Uterus (tissue), 4 donors: ENCODE data around the gene KLHL17. TPM values are rescaled to one million over a fixed set of nuclear protein-coding genes. Genes with fewer than 3 reads are reported as not detected.

ENCODE experiments used
- DNase-seq, 2 donors: peaks; one replicate each; pipeline ENCODE4 v3.0.0-alpha.2; 2019 to 2020
- H3K27ac ChIP-seq, 2 donors: fragments of 200-600 bp; sonication (generic); 1 replicate in 1 of 2; 2 replicates in 1 of 2; pipeline ENCODE4 v1.5.1; 2016 to 2018
- H3K27me3 ChIP-seq, 2 donors: fragments of 200-600 bp; sonication (generic); one replicate each; pipeline ENCODE4 v1.5.1; 2018 to 2019; ENCODE audit warnings: control low read depth in 1 of 2
- H3K36me3 ChIP-seq, 2 donors: fragments of 200-600 bp; sonication (generic); one replicate each; pipeline ENCODE4 v1.5.1; 2019; ENCODE audit warnings: control low read depth in 1 of 2
- H3K4me1 ChIP-seq, 2 donors: fragments of 200-600 bp; sonication (generic); one replicate each; pipeline ENCODE4 v1.5.1; 2018 to 2019; ENCODE audit warnings: control low read depth in 1 of 2
- H3K4me3 ChIP-seq, 2 donors: fragments of 200-600 bp; sonication (generic); 1 replicate in 1 of 2; 2 replicates in 1 of 2; pipeline ENCODE4 v1.5.1; 2018 to 2019; ENCODE audit warnings: mild to moderate bottlenecking in 1 of 2
- H3K9me3 ChIP-seq, 2 donors: fragments of 200-600 bp; sonication (generic); one replicate each; pipeline ENCODE4 v1.5.1; 2019; ENCODE audit warnings: control low read depth in 1 of 2
- POLR2A ChIP-seq, 2 donors: fragments of 450-650 bp; IDR thresholded peaks; one replicate each; pipeline ENCODE4 v1.6.1; 2016; ENCODE audit warnings: antibody characterized with exemption in 2 of 2, mild to moderate bottlenecking in 1 of 2, moderate library complexity in 1 of 2
- intact Hi-C: fragments of 100-400 bp; cut with DNase I; formaldehyde crosslinking; loops from one replicate; pipeline ENCODE4 v1.15.1; 2023; ENCODE audit warnings: low total_unique reads
- total RNA-seq, 4 donors: library from RNA; depleted of rRNA in 3 of 4; stranded (reverse); fragments of >200 nt in 3 of 4; gene quantifications; one replicate each; pipeline versions ENCODE4 v1.1.0 to v1.2.4, GENCODE V29; 2014 to 2023
- TF ChIP-seq, protein P1 (sequence below), 4 experiments: fragments of 200-600 bp in 2 of 4; fragments of 450-650 bp in 2 of 4; sonication (generic) in 2 of 4; IDR thresholded peaks; one replicate each; pipeline ENCODE4 v1.5.1; 2016 to 2019; ENCODE audit warnings: antibody characterized with exemption in 4 of 4, mild to moderate bottlenecking in 2 of 4, moderate library complexity in 1 of 4
- donor health status: DM: yes; HTN: yes; CAD: no.

The KLHL17 gene
- total RNA-seq, 4 donors from 2014 or later: 1.8 to 15.3 (median 9.6) TPM

DNA sequence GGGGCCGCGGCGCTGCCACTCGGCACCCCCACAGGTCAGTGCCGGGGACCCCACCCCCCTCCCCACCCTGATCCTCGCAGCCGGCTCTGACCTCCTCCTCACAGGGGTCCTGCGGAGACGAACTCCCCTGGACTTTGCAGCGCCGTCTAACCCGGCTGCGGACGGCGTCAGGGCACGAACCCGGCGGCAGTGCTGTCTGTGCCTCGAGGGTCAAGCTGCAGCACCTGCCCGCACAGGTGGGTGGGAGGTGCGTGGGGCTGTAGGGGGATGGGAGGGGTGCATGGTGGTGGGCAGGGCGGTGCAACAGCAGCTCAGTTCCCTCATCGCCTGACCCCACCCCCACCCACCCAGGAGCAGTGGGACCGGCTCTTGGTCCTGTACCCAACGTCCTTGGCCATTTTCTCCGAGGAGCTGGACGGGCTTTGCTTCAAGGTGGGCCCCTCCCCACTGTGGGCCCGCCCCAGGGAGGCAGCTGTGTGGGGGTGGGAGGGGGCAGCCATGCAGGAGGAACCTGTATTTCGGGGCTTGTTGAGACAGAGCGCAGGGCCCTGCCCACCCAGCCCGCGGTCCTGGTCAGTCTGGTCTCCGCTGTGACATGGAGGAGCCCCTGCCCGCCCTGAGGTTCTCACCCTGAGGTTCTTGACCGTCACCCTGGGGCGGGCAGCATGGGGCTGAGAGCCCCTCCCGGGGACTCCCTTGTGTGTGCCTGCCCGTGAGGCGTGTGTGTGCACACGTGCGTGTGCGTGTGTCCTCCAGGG is 10.8 kb downstream of the KLHL17 start:
- H3K36me3 ChIP-seq: no peaks in the 10 kb centered on the region
- TF ChIP-seq, protein P1, sequence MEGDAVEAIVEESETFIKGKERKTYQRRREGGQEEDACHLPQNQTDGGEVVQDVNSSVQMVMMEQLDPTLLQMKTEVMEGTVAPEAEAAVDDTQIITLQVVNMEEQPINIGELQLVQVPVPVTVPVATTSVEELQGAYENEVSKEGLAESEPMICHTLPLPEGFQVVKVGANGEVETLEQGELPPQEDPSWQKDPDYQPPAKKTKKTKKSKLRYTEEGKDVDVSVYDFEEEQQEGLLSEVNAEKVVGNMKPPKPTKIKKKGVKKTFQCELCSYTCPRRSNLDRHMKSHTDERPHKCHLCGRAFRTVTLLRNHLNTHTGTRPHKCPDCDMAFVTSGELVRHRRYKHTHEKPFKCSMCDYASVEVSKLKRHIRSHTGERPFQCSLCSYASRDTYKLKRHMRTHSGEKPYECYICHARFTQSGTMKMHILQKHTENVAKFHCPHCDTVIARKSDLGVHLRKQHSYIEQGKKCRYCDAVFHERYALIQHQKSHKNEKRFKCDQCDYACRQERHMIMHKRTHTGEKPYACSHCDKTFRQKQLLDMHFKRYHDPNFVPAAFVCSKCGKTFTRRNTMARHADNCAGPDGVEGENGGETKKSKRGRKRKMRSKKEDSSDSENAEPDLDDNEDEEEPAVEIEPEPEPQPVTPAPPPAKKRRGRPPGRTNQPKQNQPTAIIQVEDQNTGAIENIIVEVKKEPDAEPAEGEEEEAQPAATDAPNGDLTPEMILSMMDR (IDR thresholded peaks at IDR 0.05): no peak
- TF ChIP-seq POLR2A (IDR thresholded peaks at IDR 0.05): no peak
- no peak for DNase-seq
- no peak overlapping the region for H3K4me3 ChIP-seq
- peaks cover 0 to 7% of the 10 kb centered on the region in 2 donors for H3K4me1 ChIP-seq
- intact Hi-C loops: loop anchor here (10.0 kb wide), 2 partner anchors 66 to 264 kb away; partner anchors contain the start of genes B3GALT6 and SDF4
- peaks cover 11 to 19% of the 10 kb centered on the region in 2 donors for H3K27me3 ChIP-seq
- H3K27ac ChIP-seq: no peak overlapping the region
- H3K9me3 ChIP-seq: no peaks in the 10 kb centered on the region

DNA sequence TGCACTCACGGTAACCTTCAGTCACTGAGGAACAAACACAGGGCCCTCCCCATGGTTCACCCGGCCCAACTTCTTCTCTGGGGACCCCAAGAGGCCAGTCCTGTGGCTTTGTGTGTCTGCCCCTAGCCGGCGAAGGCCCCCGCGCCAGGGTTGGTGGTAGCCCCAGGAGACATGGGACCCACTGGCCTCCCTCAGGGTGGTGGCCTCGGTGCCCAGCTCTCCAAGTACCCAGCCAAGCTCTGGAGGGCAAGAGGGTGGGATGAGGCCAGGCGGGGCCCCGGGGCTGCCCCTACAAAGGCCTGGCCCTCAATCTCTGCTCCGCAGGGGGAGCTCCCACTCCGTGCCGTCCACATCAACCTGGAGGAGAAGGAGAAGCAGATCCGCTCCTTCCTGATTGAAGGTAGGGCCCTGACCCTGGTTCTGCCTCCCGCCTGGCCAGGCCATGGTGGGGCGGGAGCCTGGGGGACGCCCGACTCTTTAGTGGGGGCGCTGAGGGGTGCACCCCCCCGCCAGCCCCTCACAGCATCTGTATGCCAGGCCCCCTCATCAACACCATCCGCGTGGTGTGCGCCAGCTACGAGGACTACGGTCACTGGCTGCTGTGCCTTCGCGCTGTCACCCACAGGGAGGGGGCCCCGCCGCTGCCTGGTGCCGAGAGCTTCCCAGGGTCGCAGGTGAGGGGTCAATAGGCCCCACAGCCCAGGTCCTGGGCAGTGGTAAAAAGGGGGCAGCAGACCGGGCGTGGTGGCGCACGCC is 11.5 kb downstream of the KLHL17 start:
- Histone ChIP-seq H3K27ac (no peak overlapping the region), H3K36me3 (no peaks in the 10 kb centered on the region), H3K4me1 (peaks cover 0 to 7% of the 10 kb centered on the region in 2 donors), H3K4me3 (no peak overlapping the region), H3K27me3 (peaks cover 14 to 19% of the 10 kb centered on the region in 2 donors), H3K9me3 (no peaks in the 10 kb centered on the region)
- intact Hi-C loops: loop anchor here (10.0 kb wide), 2 partner anchors 67 to 263 kb away; partner anchors contain the start of genes B3GALT6 and SDF4
- TF ChIP-seq, protein P1 (IDR thresholded peaks at IDR 0.05): no peak
- no peak for TF ChIP-seq POLR2A (IDR thresholded peaks at IDR 0.05)
- DNase-seq: no peak

GRCh38 chr1:972726-973458 is 12.5 kb downstream of the KLHL17 start:
- Histone ChIP-seq H3K4me1 (peaks cover 0 to 7% of the 10 kb centered on the region in 2 donors), H3K9me3 (no peaks in the 10 kb centered on the region), H3K36me3 (no peaks in the 10 kb centered on the region), H3K4me3 (no peak overlapping the region), H3K27me3 (peaks cover 14 to 19% of the 10 kb centered on the region in 2 donors), H3K27ac (no peak overlapping the region)
- intact Hi-C loops: loop anchor here (10.0 kb wide), 2 partner anchors 68 to 262 kb away; partner anchors contain the start of genes B3GALT6 and SDF4
- TF ChIP-seq, protein P1 (IDR thresholded peaks at IDR 0.05): no peak
- no peak for TF ChIP-seq POLR2A (IDR thresholded peaks at IDR 0.05)
- no peak for DNase-seq

DNA sequence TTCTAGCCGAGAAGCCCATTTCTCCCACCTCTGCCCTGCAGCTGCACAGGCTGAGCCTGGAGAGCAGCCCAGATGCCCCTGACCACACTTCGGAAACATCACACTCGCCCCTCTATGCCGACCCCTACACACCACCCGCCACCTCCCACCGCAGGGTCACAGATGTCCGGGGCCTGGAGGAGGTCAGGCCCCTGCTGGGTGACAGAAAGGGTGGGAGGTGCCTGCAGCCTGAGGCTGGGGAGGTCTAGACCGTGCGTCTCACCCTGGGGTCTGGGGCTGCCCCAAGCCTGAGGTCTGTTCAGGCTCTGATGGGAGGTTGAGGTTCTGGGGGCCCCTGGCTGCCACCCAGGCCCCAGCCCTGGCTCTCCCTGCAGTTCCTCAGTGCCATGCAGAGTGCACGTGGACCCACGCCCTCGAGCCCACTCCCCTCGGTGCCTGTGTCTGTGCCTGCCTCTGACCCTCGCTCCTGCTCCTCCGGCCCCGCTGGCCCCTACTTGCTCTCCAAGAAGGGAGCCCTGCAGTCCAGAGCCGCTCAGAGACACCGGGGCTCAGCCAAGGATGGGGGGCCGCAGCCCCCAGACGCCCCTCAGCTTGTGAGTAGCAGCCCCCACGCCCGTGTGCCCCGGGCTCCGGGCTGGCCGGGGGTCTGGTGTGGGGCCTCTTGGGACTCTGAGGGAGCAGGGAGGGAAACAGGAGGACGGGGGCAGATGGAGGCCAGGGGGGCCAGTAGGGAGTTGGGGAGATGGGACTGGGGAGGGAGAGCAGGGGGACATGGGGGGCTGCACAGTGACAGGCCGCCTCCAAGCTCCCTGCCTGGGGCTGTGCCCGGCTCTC is 13.3 kb downstream of the KLHL17 start:
- H3K27me3 ChIP-seq: peaks cover 14 to 19% of the 10 kb centered on the region in 2 donors
- TF ChIP-seq, protein P1 (IDR thresholded peaks at IDR 0.05): no peak
- no peak for TF ChIP-seq POLR2A (IDR thresholded peaks at IDR 0.05)
- H3K36me3 ChIP-seq: no peaks in the 10 kb centered on the region
- no peaks in the 10 kb centered on the region for H3K9me3 ChIP-seq
- intact Hi-C loops: loop anchor here (10.0 kb wide), 2 partner anchors 69 to 261 kb away; partner anchors contain the start of genes B3GALT6 and SDF4
- no peak overlapping the region for H3K4me3 ChIP-seq
- peaks cover 0 to 7% of the 10 kb centered on the region in 2 donors for H3K4me1 ChIP-seq
- no peak overlapping the region for H3K27ac ChIP-seq
- DNase-seq: no peak
